Hindlimb muscle (tissue), 1 donor: ENCODE results near the gene TTLL11. TPM values are rescaled to one million over a fixed set of nuclear protein-coding genes. Genes with fewer than 3 reads are reported as not detected.

Source experiments
- DNase-seq: peaks from one replicate; pipeline ENCODE4 v3.0.0-alpha.2; 2013
- polyA plus RNA-seq: library from polyadenylated mRNA; unstranded; fragments of 120-200 nt; gene quantifications from one replicate; pipeline ENCODE4 v1.2.1, GENCODE V29; 2013; ENCODE audit not compliant: insufficient read length

The TTLL11 gene
- polyA plus RNA-seq, result 27.9 TPM

GRCh38 chr9:122092611-122093506 is at the start of gene TTLL11:
Gene TTLL11 (minus strand): TSS chr9:122093308. CDS start chr9:122093148, 160 bp downstream.
- peak; percentile 92 for DNase-seq

GRCh38 chr9:122141671-122142070 is 48.6 kb upstream of the TTLL11 start:
- DNase-seq, result no peak

- DNase-seq, result no peak
Measured at GRCh38 chr9:122140368-122141193, 47.5 kb upstream of the TTLL11 start.

- no peak for DNase-seq
Measured at GRCh38 chr9:122138560-122139268, 45.6 kb upstream of the TTLL11 start.

GRCh38 chr9:122135529-122135859 is 42.4 kb upstream of the TTLL11 start:
- DNase-seq, result no peak

GRCh38 chr9:122134822-122135528 is 41.9 kb upstream of the TTLL11 start:
- no peak for DNase-seq

- DNase-seq, result no peak
Measured at GRCh38 chr9:122133984-122134535, 41.0 kb upstream of the TTLL11 start.

- DNase-seq, result no peak
Measured at GRCh38 chr9:122133263-122133983, 40.3 kb upstream of the TTLL11 start.

- no peak for DNase-seq
Measured at GRCh38 chr9:122132539-122132938, 39.4 kb upstream of the TTLL11 start.

GRCh38 chr9:122131401-122132001 is 38.4 kb upstream of the TTLL11 start:
- DNase-seq, result no peak

- DNase-seq, result no peak
Measured at GRCh38 chr9:122130837-122131236, 37.7 kb upstream of the TTLL11 start.

GRCh38 chr9:122129969-122130368 is 36.9 kb upstream of the TTLL11 start:
- DNase-seq, result no peak

- no peak for DNase-seq
Measured at GRCh38 chr9:122128969-122129343, 35.8 kb upstream of the TTLL11 start.

GRCh38 chr9:122128007-122128968 is 35.2 kb upstream of the TTLL11 start:
- DNase-seq, result no peak

- DNase-seq, result no peak
Measured at GRCh38 chr9:122127396-122127798, 34.3 kb upstream of the TTLL11 start.

GRCh38 chr9:122126331-122127261 is 33.5 kb upstream of the TTLL11 start:
- DNase-seq, result no peak

GRCh38 chr9:122125509-122126330 is 32.6 kb upstream of the TTLL11 start:
- DNase-seq, result no peak

- peak; percentile 80 for DNase-seq
Measured at GRCh38 chr9:122125158-122125508, 32.0 kb upstream of the TTLL11 start.
